HFF-Myc (cell line): ENCODE data around the gene STK32C.

Experiments
- DNase-seq: peaks from one replicate; pipeline ENCODE4 v3.0.0-alpha.2; 2011; ENCODE audit warnings: low read depth; ENCODE audit errors: extremely low read depth
- H3K4me3 ChIP-seq: replicated peaks from 2 replicates; pipeline ENCODE4 v1.5.1; 2011; ENCODE audit warnings: low read depth, mild to moderate bottlenecking, control low read depth, low read length
- CTCF ChIP-seq: IDR thresholded peaks from 2 replicates; pipeline ENCODE4 v1.5.1; 2012; ENCODE audit warnings: mild to moderate bottlenecking, low read depth, low read length, control low read depth; ENCODE audit errors: missing control alignments

STK32C gene

DNA sequence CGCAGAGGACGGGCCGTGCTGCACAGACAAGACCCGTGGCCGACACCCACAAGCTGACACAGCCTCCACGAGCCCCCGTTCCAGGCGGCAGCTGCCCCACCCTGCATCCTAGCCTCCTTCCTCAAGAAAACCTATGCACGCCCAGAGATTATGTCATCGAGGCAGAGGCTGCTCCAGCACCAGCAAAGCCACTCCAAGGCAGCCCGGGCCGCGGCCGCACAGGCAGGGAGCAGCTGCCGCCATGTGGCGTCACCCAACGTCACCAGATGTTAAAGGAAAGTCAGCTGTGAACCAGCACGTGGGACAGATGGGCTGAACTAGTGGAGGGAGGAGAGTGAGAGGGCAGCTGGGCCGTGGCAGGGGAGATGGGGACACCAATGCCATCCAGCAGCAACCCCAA is 59.8 kb downstream of the STK32C start:
- no peak overlapping the region for H3K4me3 ChIP-seq
- no peak for TF ChIP-seq CTCF
- no peak for DNase-seq

DNA sequence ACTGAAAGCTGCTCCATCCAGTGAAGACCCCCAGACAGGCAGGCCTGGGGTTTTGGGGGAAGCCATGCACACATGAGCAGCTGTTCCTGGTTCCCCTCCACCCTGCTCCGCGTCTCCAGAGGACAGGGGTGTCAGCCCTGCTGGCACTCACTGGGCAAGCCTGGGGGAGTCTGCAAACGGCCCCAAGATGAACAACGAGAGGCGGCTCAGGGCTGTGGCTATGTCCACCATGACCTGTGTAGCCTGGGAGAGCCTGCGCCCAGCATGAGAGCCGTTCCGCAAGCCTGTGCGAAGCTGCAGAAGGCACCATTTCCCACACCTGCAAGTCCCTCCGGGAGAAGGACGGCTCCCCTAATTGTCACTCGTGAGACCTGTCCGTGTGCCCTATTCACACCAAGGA is 61.5 kb downstream of the STK32C start:
- no peak for DNase-seq
- no peak for TF ChIP-seq CTCF
- H3K4me3 ChIP-seq: no peak overlapping the region

GRCh38 chr10:132245056-132245455 is 62.7 kb downstream of the STK32C start:
- TF ChIP-seq CTCF: no peak
- no peak for DNase-seq

GRCh38 chr10:132243626-132244025 is 64.1 kb downstream of the STK32C start:
- TF ChIP-seq CTCF: no peak
- no peak overlapping the region for H3K4me3 ChIP-seq
- no peak for DNase-seq

More at GRCh38 chr10:132245056-132245455, 62.7 kb downstream of the STK32C start:
- no peak overlapping the region for H3K4me3 ChIP-seq

DNA sequence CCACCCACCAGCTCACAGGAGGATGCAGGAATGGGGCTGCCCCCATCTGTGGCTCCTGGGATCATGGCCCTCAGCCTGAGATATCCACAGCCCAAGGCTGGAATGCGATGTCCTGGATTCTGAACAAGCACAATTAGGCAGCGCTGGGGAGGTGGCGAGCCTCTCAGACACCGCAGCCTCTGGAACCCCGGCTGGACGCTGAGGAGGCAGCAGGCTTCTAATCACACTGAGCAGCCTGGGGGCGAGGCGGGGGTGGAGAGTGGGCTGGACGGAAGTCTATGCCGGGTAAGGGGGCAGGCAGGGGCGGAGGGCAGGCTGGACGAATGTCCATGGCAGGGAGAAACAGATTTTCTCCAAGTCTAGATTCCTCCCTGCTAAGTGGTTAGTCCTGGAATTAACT is 64.6 kb downstream of the STK32C start:
- no peak for DNase-seq
- no peak for TF ChIP-seq CTCF
- H3K4me3 ChIP-seq: no peak overlapping the region

DNA sequence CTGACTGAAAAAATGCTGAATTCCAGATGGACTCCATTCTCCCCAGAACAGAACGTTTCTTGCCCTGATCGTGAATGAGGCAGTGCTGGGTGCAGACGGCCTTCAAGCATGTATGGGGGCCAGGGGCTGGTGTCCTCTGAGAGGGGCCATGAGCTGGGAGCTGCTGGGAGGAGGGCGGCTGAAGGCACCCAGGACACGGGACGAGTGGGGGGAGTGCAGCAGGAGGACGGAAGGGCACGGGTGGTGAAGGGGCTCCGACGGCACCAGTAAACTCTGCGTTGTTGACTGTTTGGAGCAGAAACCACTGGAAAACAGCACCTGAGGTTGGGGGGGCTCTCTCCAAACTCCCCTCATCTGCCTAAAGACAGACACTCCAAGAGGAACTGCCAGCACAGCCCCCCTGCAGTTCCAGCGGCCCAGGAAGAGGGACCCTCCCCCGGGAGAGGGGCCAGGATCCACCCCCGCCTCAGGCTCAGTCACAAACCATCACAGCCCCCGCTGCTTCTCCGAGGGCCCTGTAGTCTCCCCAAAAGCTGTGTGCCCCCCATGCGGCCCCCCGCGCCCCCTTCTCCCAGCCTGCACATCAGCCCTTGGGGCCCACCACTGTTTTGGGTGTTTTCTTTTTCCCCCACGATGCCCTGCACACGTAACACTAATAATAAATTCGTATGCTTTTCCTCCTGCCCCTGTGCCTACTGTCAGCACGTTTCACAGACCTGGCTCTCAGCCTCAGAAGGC is 65.5 kb downstream of the STK32C start:
- no peak overlapping the region for H3K4me3 ChIP-seq
- no peak for DNase-seq
- no peak for TF ChIP-seq CTCF

DNA sequence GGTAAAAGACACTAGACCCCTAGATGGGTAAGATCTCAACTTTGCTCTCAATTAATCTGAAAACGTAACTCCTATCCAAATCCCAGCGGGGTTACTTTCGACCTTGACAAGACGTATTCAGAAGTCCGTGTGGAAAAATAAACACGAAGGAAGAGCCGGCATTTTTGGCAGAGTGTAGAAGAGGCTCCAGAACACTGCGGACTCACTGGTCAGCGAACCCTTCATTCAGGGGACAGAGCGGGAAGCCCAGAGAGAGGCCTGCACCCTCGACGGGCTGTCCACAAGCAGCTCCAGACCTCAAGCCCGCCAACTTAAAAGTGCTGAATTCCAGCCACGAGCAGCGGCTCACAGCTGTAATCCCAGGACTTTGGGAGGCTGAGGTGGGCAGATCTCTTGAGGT is 66.3 kb downstream of the STK32C start:
- DNase-seq: no peak
- no peak for TF ChIP-seq CTCF
- H3K4me3 ChIP-seq: no peak overlapping the region
